Transverse colon (tissue), 4 donors: ENCODE measurements around the gene PTCSC3. TPM values are rescaled to one million over a fixed set of nuclear protein-coding genes. Genes with fewer than 3 reads are reported as not detected.

Experiments
- DNase-seq: peaks from one replicate; pipeline ENCODE4 v3.0.0-alpha.2; 2019
- H3K27ac ChIP-seq, 4 donors: fragments of 200-600 bp; sonication (generic); 2 replicates each; pipeline ENCODE4 v1.5.1; 2016 to 2018; ENCODE audit warnings: inconsistent platforms in 4 of 4
- H3K27me3 ChIP-seq: fragments of 200-600 bp; sonication (generic); 2 replicates; pipeline ENCODE4 v1.5.1; 2017; ENCODE audit warnings: inconsistent platforms
- H3K36me3 ChIP-seq, 4 donors: fragments of 200-600 bp; sonication (generic); 2 replicates each; pipeline ENCODE4 v1.5.1; 2017 to 2019; ENCODE audit warnings: inconsistent platforms in 4 of 4
- H3K4me1 ChIP-seq, 4 donors: fragments of 200-600 bp; sonication (generic); 2 replicates each; pipeline ENCODE4 v1.5.1; 2017 to 2020; ENCODE audit warnings: inconsistent platforms in 4 of 4
- H3K4me3 ChIP-seq, 4 donors: fragments of 200-600 bp; sonication (generic); 1 replicate in 1 of 4; 2 replicates in 3 of 4; pipeline versions ENCODE4 v1.5.1 to v1.6.1; 2017 to 2019; ENCODE audit warnings: inconsistent platforms in 4 of 4
- H3K9me3 ChIP-seq, 2 donors: fragments of 200-600 bp; sonication (generic); 2 replicates each; pipeline ENCODE4 v1.5.1; 2017 to 2019; ENCODE audit warnings: inconsistent platforms in 2 of 2
- EP300 ChIP-seq: sonication (generic); formaldehyde crosslinking; IDR thresholded peaks from one replicate; pipeline ENCODE4 v1.6.1; 2017; ENCODE audit warnings: antibody characterized with exemption, low read depth
- POLR2A ChIP-seq: fragments of 450-650 bp; IDR thresholded peaks from one replicate; pipeline ENCODE4 v1.6.1; 2016; ENCODE audit warnings: antibody characterized with exemption, mild to moderate bottlenecking, moderate library complexity
- POLR2AphosphoS5 ChIP-seq, 3 donors: sonication (generic); formaldehyde crosslinking; IDR thresholded peaks; one replicate each; pipeline ENCODE4 v1.6.1; 2016; ENCODE audit warnings: antibody characterized with exemption in 3 of 3
- WGBS, 2 donors: methylation state at CpG; one replicate each; pipeline ENCODE4 v1.1.5; 2018; ENCODE audit warnings: low coverage in 1 of 2; 5-methylcytosine and 5-hydroxymethylcytosine counted together
- in situ Hi-C, 4 donors: fragments of 200-750 bp; cut with MboI; loops; one replicate each; pipeline versions ENCODE4 v1.15.0 to v1.15.1; 2017; ENCODE audit warnings: low sequenced_read_pairs in 3 of 4, low pct_ligation_motif_present in 1 of 4, low pct_unique_long_range_greater_than_20kb in 1 of 4
- intact Hi-C: fragments of 100-400 bp; cut with DNase I; formaldehyde crosslinking; loops from one replicate; pipeline ENCODE4 v1.15.1; 2023; ENCODE audit warnings: low total_unique reads
- total RNA-seq, 4 donors: library from RNA; depleted of rRNA; stranded (reverse); fragments of >200 nt; gene quantifications; one replicate each; pipeline ENCODE4 v1.1.0, GENCODE V29; 2016
- TF ChIP-seq, protein P1 (sequence below), 5 experiments: fragments of 200-600 bp in 3 of 5; fragments of 450-650 bp in 2 of 5; sonication (generic) in 3 of 5; IDR thresholded peaks; 1 replicate in 2 of 5; 2 replicates in 3 of 5; pipeline ENCODE4 v1.5.1; 2016 to 2017; ENCODE audit warnings: antibody characterized with exemption in 5 of 5, inconsistent platforms in 3 of 5, mild to moderate bottlenecking in 2 of 5, moderate library complexity in 1 of 5

Gene PTCSC3
- total RNA-seq, 4 donors from 2014 or later, result not detected

DNA sequence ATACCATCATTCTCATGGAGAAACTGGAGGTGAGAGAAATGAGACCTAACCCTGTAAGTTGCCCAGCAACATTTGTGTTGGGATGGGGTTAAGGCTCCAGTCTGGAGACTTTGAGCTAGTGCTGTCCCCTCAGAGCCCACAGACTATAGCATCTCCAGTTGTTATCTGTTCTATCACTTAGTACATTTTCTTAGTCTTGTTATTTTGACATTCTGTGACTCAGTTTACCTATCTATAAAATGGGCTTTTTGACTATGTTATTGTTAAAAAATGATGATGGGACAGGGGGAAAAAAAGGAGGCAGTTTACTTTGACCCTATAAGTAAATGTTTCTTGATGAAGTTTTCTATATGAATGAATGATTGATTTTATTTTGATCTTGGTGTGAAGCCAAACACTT lies 45.8 kb upstream of the PTCSC3 start:
- Histone ChIP-seq H3K4me1 (peaks cover 0 to 6% (median 0%) of the 10 kb centered on the region in 4 donors), H3K4me3 (no peak overlapping the region), H3K36me3 (no peaks in the 10 kb centered on the region), H3K9me3 (no peaks in the 10 kb centered on the region), H3K27me3 (no peaks in the 10 kb centered on the region), H3K27ac (no peak overlapping the region)
- TF ChIP-seq EP300, result no peak
- TF ChIP-seq, protein P1, sequence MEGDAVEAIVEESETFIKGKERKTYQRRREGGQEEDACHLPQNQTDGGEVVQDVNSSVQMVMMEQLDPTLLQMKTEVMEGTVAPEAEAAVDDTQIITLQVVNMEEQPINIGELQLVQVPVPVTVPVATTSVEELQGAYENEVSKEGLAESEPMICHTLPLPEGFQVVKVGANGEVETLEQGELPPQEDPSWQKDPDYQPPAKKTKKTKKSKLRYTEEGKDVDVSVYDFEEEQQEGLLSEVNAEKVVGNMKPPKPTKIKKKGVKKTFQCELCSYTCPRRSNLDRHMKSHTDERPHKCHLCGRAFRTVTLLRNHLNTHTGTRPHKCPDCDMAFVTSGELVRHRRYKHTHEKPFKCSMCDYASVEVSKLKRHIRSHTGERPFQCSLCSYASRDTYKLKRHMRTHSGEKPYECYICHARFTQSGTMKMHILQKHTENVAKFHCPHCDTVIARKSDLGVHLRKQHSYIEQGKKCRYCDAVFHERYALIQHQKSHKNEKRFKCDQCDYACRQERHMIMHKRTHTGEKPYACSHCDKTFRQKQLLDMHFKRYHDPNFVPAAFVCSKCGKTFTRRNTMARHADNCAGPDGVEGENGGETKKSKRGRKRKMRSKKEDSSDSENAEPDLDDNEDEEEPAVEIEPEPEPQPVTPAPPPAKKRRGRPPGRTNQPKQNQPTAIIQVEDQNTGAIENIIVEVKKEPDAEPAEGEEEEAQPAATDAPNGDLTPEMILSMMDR (IDR thresholded peaks at IDR 0.05), result no peak
- TF ChIP-seq POLR2AphosphoS5 (IDR thresholded peaks at IDR 0.05), result no peak
- TF ChIP-seq POLR2A, result no peak
- no peak for DNase-seq
- in situ Hi-C loops (loop anchor here in 1 of 4 donors (25.0 kb wide), 1 partner anchor 140 kb away; no protein-coding TSS in a partner anchor), intact Hi-C loops (no loop called here)

DNA sequence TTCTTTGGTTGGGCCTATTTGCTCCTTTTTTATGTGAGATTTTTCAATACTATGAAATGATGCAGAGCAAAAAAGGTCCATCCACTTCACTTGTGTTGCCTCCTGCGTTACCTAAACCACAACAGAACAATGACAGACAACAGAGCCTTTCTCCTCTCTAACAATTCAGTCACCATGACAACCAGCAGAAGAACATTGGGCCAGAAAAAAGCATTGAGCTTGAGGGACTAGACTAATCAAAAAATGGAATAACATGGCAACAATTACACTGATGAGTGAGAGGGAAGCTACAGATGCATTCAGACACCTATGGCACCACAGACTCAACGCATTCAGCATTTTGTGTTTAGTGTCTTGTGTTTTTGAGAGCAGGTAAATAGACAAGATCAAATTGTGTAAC lies 44.6 kb upstream of the PTCSC3 start:
- 70 to 79% methylated on average over 2 of the region's 2 CpGs for WGBS, 2 donors
- Histone ChIP-seq H3K27ac (no peak overlapping the region), H3K4me3 (no peak overlapping the region), H3K27me3 (no peaks in the 10 kb centered on the region), H3K9me3 (no peaks in the 10 kb centered on the region), H3K36me3 (no peaks in the 10 kb centered on the region), H3K4me1 (no peaks in the 10 kb centered on the region)
- no peak for DNase-seq
- TF ChIP-seq POLR2A (no peak), EP300 (no peak), POLR2AphosphoS5 (IDR thresholded peaks at IDR 0.05) (no peak)
- TF ChIP-seq, protein P1 (IDR thresholded peaks at IDR 0.05), result no peak
- intact Hi-C loops, result no loop called here
- in situ Hi-C loops, result loop anchor here in 1 of 4 donors (25.0 kb wide), 1 partner anchor 141 kb away; no protein-coding TSS in a partner anchor

DNA sequence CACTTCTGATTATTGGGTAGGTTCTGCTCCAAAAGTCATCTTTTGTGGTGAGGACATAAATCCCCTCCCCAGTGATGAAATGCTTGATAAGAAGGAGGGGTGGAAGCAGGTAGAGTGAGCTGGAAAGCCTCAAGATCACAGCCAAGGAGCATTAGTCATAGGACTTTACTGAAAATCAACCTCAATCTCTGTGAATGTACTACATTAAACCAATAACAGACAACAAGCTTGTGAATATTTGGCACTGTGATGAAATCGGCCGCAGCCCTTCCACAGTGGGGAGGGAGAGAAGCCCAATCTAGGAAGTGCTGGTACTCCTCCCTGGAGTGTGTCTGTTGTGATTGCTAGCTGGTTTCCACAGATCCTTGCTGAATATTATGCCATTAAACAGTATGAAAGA lies 41.2 kb upstream of the PTCSC3 start:
- Histone ChIP-seq H3K27ac (no peak overlapping the region), H3K36me3 (no peaks in the 10 kb centered on the region), H3K4me1 (no peaks in the 10 kb centered on the region), H3K4me3 (no peak overlapping the region), H3K27me3 (no peaks in the 10 kb centered on the region), H3K9me3 (no peaks in the 10 kb centered on the region)
- 54 to 60% methylated on average over 1 to 2 of the region's 2 CpGs for WGBS, 2 donors
- TF ChIP-seq EP300 (no peak), POLR2A (no peak), POLR2AphosphoS5 (IDR thresholded peaks at IDR 0.05) (no peak)
- TF ChIP-seq, protein P1 (IDR thresholded peaks at IDR 0.05), result no peak
- in situ Hi-C loops (loop anchor here in 1 of 4 donors (25.0 kb wide), 1 partner anchor 145 kb away; no protein-coding TSS in a partner anchor), intact Hi-C loops (no loop called here)
- no peak for DNase-seq

DNA sequence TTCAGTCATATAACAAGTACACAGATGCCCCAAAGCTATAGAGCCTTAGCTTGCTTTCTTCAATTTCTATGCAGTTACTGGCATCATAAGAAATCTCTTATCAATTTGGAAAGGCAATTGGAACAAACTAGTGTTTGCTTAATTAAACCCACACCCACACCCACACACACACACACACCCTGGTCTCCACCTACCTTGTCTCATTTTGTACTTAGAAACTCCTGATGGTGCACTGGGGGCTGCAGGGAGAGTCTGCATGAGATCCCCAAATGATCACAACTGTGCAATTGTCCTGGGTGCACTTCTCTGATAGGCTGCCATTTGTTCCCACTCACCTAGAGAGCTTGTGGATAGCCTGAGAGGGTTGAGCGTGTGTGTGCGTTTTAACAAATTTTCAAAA lies 40.5 kb upstream of the PTCSC3 start:
- intact Hi-C loops (no loop called here), in situ Hi-C loops (loop anchor here in 1 of 4 donors (25.0 kb wide), 1 partner anchor 145 kb away; no protein-coding TSS in a partner anchor)

More for the DNA sequence above, 40.5 kb upstream of the PTCSC3 start:
- Histone ChIP-seq H3K9me3 (no peaks in the 10 kb centered on the region), H3K27ac (no peak overlapping the region), H3K36me3 (no peaks in the 10 kb centered on the region), H3K27me3 (no peaks in the 10 kb centered on the region), H3K4me1 (no peaks in the 10 kb centered on the region), H3K4me3 (no peak overlapping the region)
- WGBS, 2 donors, result 91% methylated on average over 2 of the region's 2 CpGs; no CpG with 5 or more reads in 1 of the 2 donors
- TF ChIP-seq, protein P1 (IDR thresholded peaks at IDR 0.05), result no peak
- TF ChIP-seq POLR2AphosphoS5 (IDR thresholded peaks at IDR 0.05), result no peak
- no peak for TF ChIP-seq POLR2A
- TF ChIP-seq EP300, result no peak
- no peak for DNase-seq
